ENCODE measurements around the gene UAP1L1. TPM values are rescaled to one million over a fixed set of nuclear protein-coding genes. Genes with fewer than 3 reads are reported as not detected.
A peak's percentile ranks its signal among the peaks of the same experiment; 100 is the strongest.

The UAP1L1 gene
- total RNA-seq, 2 donors from 2014 or later: 7.5 to 28.2 TPM

DNA sequence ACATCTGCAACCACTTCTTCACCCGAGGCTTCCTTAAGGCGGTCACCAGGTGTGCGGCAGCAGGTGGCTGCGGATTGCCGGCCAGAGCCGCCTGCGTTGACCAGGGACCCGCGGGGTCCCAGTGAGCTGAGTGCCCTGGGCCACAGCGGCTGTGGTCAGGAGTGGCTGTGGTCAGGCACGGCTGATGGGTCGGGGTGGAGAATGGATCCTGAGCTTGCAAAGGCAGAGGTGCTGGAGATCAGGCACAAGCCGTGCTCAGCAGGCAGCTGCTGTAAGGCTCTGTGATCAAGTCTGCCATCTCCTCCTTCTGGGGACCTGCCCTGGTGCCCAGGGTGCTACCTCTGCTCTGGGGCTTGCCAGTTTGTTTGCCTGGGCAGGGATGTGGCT is 2.1 kb downstream of the UAP1L1 start:
- Mint-ChIP-seq H3K36me3 (no peaks in the 10 kb centered on the region), H3K9me3 (no peaks in the 10 kb centered on the region), H3K27ac (no peak overlapping the region)
- no peak for ATAC-seq
- no peak for DNase-seq (ENCODE audit: low spot score in 2 of 2)

DNA sequence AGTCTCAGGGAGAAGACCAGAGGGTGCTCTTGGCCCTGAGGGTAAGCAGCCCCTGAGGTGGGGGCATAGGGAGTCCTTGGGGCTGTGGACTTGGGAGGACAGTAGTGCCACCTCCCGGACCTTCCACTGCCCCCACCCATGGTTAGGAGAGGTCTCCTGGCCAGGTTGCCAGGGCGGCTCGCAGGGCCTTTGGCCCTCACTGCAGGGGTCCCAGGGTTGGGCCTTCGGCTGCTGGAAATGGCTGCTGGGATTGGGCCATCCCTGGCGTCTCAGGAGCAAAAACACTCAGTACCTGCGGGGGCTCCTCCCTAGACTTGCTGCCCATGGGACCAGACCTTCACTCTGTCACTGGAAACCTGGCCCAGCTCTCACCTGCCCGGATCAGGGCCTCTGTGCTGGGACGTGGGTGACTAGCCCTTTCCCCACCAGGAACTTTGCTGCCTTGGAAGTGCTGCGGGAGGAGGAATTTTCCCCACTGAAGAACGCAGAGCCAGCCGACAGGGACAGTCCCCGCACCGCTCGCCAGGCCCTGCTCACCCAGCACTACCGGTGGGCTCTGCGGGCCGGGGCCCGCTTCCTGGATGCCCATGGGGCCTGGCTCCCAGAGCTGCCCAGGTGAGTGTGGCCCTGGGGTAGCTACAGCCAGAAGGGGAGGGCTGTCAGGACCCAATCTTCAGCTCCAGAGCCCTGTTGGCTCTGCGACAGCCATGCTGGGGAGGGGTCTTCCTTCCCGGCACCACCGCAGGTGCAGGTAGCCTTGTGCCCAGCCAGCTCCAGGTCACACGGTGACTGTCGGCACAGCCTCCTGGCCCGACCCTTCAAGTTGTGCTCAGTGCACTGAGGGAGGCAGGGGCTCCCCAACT is 3.2 kb downstream of the UAP1L1 start:
- ATAC-seq: no peak
- Mint-ChIP-seq H3K9me3 (no peaks in the 10 kb centered on the region), H3K36me3 (no peaks in the 10 kb centered on the region), H3K27ac (peak overlapping the region in 1 of 2 donors; percentile 46)
- DNase-seq (ENCODE audit: low spot score in 2 of 2): no peak

DNA sequence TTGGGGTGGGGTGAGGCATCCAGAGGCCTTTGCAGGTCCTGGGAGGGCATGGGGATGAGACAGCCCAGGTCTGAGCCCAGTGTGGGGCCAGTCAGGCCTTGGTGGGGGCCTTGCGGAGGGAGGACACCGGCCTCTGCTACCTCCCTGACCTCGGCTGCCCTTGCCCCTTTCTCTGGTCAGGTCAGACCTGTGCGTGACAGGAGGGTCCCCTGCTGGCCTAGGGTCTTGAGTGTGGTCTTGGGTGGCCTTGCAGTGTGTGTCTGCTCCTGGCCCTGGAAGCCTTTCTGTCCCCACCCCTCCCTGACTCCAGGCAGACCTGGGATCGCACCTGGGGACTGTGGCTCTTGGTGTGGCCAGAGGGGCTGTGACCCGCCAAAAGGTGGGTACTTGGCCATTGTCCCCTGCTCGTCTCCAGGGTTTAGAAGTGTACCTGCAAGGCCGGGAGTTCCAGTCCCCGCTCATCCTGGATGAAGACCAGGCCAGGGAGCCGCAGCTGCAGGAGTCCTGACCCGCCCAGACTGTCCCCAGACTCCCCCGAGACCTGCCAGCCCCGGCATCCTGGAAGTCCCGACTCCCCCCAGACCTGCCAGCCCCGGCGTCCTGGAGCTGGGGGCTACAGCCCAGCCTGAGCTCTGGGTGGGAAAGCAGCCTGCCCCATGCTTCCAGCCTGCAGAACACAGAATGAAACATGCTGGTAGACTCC is 5.1 kb downstream of the UAP1L1 start:
- H3K36me3 Mint-ChIP-seq: no peaks in the 10 kb centered on the region
- no peak for ATAC-seq
- no peak for DNase-seq (ENCODE audit: low spot score in 2 of 2)
- H3K9me3 Mint-ChIP-seq: no peaks in the 10 kb centered on the region
- no peak overlapping the region for H3K27ac Mint-ChIP-seq

DNA sequence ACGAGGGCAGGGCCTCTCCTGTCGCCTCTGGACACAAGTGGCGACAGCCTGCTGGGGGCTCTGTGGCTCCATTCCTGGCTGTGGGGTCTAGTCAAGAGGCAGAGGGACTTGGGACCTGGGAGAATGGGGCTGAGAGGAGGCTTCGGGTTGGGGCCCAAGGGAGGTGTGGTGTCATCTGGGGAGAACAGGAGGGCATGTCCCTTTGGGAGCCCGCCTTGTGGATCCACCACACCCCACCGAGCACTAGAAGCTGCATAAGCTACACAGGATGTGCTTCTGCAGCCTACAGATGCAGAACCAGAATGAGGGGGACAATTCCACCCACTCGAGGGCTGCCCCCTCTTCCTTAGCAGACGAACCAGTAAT is 5.6 kb downstream of the UAP1L1 start:
- peaks cover 0 to 1% of the 10 kb centered on the region in 2 donors for H3K36me3 Mint-ChIP-seq
- no peak for DNase-seq (ENCODE audit: low spot score in 2 of 2)
- H3K9me3 Mint-ChIP-seq: no peaks in the 10 kb centered on the region
- ATAC-seq: no peak
- H3K27ac Mint-ChIP-seq: no peak overlapping the region

DNA sequence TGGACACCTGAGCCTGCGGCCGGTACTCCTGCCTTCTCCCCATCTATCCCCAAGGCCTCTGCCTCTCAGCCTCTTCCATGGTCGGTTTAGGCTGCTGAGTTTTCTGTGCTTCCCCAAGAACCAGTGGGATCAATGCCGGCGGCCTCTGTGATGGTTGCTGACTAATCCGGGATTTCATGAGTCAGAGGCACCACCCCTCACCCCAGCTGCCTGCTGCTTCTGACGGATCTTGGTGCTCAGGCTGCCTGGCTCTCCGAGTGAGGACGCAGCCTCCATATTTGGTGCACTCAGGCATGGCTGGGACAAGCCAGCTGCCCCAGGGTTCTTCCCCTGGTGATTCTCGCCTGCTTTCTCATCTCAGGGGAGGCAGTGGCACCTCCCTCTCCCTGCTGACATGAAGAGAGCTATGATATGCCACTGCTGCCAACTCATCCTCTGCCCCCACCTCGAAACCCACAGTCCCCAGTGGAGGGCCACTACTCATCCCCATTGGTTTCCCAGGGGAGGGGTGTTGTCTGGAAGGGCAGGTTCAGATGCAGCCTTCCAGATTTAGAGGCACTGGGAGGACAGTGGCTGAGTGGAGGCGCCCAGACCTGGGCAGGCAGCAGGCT is 6.2 kb downstream of the UAP1L1 start:
- H3K9me3 Mint-ChIP-seq: no peaks in the 10 kb centered on the region
- ATAC-seq (peak in 1 of 2 donors; percentile 40), DNase-seq (ENCODE audit: low spot score in 2 of 2) (peak in 1 of 2 donors; percentile 77)
- peaks cover 0 to 5% of the 10 kb centered on the region in 2 donors for H3K36me3 Mint-ChIP-seq
- H3K27ac Mint-ChIP-seq: no peak overlapping the region

DNA sequence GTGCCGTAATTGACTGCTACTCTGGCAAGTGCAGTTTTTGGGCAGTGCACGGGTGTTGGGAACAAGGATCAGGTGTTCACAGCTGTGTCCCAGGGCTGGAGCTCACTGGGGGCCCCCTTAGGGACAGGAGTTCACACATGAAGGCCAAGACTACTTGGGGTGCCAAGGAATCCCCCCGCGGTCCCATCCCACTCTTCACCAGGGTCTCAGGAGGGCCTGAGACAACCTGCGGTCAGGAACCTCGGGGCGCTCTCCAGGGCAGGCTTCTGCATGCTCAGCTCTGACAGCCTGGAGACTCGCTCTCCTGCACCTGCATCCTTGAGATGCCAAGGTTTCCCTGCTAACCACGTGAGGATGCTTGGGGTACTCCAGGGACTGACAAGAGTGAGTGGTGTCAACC is 7.2 kb downstream of the UAP1L1 start:
- peaks cover 0 to 5% of the 10 kb centered on the region in 2 donors for H3K36me3 Mint-ChIP-seq
- no peak overlapping the region for H3K27ac Mint-ChIP-seq

DNA sequence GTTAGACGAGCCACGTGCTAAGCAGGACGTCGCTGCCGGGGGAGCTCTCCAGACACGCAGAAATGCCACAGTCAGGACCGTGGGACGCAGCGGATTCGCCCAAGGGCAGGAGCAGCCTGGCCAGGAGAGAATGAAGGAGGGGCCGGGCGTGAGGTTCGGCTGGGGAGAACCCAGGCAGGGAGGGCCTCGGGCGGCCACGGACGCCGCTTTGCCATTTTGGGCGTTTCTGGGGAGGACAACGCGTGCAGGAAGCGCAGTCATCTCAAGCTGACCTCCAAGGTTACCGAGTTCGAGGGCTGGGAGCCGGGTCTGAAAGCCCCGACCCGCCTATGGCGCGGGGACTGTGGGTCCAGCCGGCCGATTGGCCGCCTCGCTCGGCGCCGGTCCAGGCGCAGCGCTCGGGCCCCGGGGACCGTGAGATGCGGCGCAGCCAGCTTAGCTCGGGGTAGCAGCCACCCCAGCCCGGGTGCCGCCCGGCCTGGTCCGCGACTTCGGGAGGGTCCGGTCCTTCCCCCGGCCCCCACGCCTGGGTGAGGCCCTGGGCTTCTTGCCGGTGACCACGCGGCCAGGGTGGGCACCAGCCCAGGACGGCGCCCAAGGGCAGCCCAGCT is 8.7 kb downstream of the UAP1L1 start:
- ATAC-seq: peak; percentile 3 to 4
- Mint-ChIP-seq H3K36me3 (peaks cover 0 to 5% of the 10 kb centered on the region in 2 donors), H3K27ac (peak overlapping the region; percentile 89 to 98), H3K9me3 (no peaks in the 10 kb centered on the region)
- DNase-seq (ENCODE audit: low spot score in 2 of 2): peak in 1 of 2 donors; percentile 40

More for the DNA sequence above, 7.2 kb downstream of the UAP1L1 start:
- no peak for ATAC-seq
- H3K9me3 Mint-ChIP-seq: no peaks in the 10 kb centered on the region
- DNase-seq (ENCODE audit: low spot score in 2 of 2): no peak

DNA sequence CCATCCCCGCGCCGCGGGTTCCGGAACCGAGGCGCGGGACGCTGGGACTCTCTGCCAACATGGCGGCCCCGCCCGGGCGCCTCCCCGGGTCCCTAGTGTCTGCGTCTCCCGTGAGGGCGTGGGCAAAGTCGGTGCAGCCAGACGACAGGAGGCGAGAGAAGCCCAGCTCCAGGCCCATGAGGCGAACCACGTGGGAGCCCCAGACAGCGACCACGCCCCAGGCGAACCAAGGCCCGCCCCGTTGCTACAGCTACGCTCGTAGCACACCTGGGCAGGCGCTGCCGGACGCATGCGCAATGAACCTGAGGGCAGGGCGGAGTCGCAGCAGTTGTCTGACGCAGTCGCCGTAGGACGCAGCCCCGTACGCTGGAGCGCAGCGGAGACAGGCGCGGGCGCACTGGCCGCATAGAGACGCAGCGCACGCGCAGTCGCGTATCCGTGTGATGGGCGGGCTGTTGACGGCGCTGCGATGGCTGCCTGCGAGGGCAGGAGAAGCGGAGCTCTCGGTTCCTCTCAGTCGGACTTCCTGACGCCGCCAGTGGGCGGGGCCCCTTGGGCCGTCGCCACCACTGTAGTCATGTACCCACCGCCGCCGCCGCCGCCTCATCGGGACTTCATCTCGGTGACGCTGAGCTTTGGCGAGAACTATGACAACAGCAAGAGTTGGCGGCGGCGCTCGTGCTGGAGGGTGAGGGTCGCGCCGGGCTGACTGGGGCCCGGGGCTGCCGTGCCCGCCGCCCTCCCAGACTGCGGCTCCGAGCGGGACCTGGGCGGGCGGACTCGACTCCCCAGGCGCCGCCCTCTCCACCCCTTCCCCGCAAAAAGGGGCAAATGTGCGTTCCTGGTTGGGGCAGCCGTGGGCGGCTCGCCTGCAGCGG is 9.5 kb downstream of the UAP1L1 start, which contains the start of gene MAN1B1:
Gene MAN1B1, plus strand, starts transcription at position 455 of the 878 bp plus-strand sequence. Its CDS starts 15 bp downstream, at position 470.
- peaks cover 0 to 5% of the 10 kb centered on the region in 2 donors for H3K36me3 Mint-ChIP-seq
- H3K27ac Mint-ChIP-seq: peak within 1 kb of the TSS; percentile 89 to 98
- peak; percentile 84 to 92 for ATAC-seq
- DNase-seq (ENCODE audit: low spot score in 2 of 2): peak; percentile 99 to 100
- no peaks in the 10 kb centered on the region for H3K9me3 Mint-ChIP-seq

DNA sequence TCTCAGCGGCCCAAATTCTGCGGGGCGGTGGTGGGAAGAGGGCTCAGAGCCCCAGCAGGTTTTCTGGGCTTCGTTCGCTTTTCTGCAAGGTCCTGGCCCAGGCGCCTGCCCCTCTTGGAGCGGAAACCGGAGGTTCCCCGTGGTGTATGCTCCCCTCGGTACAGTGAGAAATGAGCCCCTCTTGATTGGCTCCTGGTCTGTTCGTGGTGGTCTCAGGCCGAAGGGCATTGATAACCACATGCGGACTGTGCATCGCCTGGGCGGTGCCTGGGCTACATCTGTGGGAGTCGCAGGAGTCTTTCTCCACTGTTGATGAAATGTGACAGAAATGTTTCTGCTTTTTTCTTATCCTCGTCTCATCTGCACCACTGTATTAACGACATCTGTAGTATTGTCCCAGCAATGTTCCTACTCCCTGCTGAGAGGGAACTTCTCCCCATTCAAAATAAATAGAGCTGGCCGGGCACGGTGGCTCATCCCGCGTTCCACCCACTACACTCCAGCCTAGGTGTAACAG is 10.2 kb downstream of the UAP1L1 start:
- Mint-ChIP-seq H3K36me3 (peaks cover 0 to 5% of the 10 kb centered on the region in 2 donors), H3K9me3 (no peaks in the 10 kb centered on the region), H3K27ac (peak overlapping the region; percentile 89 to 94)
- ATAC-seq (no peak), DNase-seq (ENCODE audit: low spot score in 2 of 2) (peak in 1 of 2 donors; percentile 33)

DNA sequence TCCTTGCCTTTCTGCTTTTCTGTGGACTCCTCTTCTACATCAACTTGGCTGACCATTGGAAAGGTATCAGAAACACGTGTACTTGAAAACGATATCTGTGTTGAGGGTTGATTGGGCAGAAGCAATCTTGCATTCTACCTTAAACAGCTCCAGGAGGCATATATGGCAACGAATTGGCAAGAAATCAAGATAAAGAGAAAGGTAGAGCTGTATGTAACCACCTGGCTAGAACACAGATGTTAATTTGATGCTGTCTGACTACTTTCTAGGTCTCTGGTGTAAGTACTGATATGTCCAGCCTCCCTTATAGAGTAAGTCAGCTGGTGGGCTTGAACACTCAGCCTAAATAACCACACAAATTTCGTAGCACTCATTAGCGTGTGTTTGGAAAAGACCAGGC is 10.8 kb downstream of the UAP1L1 start:
- Mint-ChIP-seq H3K27ac (peak overlapping the region; percentile 89 to 94), H3K9me3 (no peaks in the 10 kb centered on the region), H3K36me3 (peaks cover 0 to 5% of the 10 kb centered on the region in 2 donors)
- ATAC-seq (no peak), DNase-seq (ENCODE audit: low spot score in 2 of 2) (no peak)

DNA sequence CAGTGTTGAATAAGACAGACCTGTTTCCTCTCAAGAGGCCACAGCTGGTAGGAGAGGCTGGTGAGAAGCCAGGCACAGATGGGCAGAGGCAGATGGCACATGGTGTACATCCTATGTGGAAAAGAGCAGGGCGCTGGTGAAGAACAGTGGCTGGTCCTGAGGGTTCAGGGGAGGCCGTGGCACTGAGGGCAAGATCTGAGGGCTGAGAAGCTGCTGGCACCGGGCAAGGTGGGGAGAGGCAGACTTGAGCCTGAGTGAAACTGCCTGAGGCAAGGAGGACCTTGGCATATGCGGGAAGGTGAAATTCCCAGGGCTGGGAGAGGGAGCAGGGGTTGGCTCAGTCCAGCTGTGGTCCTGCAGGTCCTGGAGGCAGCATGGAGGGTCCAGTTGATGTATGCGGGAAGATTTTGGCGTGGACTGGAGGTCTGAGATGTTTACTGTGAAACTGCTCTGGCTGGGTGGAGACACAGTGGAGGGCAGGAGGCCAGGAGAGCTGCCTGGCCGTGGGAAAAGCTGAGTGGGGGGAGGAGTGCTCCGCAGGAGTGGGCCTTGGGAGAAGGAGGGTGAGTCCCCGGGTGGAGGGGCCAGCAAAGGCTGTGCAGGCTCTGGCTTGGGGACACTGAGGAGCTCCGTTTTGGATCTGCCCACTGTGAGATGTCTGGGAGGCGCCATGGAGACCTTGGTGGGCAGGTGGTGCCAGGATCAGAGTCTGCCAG is 12.1 kb downstream of the UAP1L1 start:
- Mint-ChIP-seq H3K9me3 (no peaks in the 10 kb centered on the region), H3K36me3 (peaks cover 0 to 5% of the 10 kb centered on the region in 2 donors), H3K27ac (peak overlapping the region; percentile 48 to 89)
- ATAC-seq: no peak
- DNase-seq (ENCODE audit: low spot score in 2 of 2): no peak

DNA sequence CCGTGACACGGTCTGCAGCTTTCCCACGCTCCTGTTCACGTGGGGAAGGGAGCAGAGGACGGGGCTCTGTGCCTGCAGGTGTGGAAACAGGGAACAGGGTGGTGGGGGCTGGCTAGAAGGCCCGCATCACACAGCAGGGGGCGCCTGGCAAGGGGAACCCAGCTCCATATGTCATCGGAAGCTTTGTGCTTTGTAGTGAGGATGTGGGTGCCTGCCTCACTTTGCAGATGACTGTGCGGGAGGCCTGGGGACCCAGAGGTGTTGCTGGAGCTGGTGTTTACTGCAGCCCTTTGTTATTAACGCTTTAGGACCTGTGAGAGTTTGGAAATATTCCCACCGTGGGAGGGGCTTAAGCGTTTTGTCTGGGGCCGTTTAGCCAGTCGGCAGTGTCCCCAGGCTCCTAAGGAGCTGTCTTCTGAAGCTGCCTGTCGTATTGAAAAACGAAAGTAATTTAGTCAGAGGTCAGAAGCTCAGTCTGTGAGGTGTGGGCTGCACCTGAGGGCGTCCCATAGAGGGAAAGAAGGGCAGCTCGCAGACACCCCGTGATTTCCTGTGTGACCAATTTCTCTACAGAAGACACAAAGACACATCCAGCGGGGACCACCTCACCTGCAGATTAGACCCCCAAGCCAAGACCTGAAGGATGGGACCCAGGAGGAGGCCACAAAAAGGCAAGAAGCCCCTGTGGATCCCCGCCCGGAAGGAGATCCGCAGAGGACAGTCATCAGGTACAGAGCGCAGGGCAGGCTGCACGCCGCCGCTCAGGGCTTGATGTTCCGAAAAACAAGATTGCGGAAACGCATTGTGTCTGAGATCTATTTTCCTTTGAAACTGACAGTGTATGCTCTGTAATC is 18.6 kb downstream of the UAP1L1 start:
- Mint-ChIP-seq H3K36me3 (peaks cover 11 to 16% of the 10 kb centered on the region in 2 donors), H3K27ac (peak overlapping the region; percentile 89 to 96), H3K9me3 (no peaks in the 10 kb centered on the region)
- peak; percentile 97 to 98 for ATAC-seq
- peak; percentile 86 to 90 for DNase-seq (ENCODE audit: low spot score in 2 of 2)

DNA sequence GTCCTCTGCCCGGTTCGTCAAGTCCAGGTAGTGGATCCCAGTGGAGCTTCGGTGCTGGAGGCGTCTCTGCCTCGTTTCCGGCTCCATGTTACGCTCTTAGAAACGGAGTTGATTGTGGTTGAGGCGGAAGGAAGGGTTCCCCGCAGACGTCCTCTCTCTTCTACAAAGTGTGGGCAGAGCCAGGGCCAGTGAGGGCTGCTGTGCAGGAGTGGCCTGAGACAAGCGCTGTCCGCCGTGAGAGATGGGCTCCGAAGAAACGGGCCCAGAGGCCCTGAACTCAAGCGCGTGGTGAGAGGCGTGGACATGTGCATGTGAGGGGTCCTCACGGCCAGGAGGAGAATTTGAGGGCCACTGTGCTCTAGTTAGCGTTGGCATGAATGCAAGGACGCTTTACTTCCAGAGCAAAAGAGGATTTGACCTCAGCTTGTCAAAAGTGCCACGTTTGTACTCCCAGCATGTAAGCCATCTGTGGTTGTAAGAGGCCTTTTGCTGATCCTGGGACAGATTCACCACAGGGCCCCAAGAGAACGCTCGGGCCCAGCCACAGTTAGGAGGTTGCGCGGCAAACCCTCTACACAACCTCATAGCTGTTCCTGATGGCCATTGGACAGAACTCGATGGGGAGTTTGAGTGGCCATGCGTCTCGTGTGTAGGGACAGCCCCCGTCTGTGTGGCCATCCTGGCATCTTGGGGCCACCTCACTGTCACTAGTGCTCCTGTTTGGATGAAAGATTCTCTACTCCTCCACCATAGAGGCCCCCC is 19.6 kb downstream of the UAP1L1 start:
- no peaks in the 10 kb centered on the region for H3K9me3 Mint-ChIP-seq
- no peak for ATAC-seq
- H3K36me3 Mint-ChIP-seq: peaks cover 11 to 16% of the 10 kb centered on the region in 2 donors
- DNase-seq (ENCODE audit: low spot score in 2 of 2): no peak
- peak overlapping the region; percentile 36 to 89 for H3K27ac Mint-ChIP-seq

Measured in activated naive CD4-positive, alpha-beta T cell treated with anti-CD3 and anti-CD28 coated beads, Interleukin-2, amount 50 U/mL, for 72 hours (primary cell).